Right lobe of liver (tissue), 6 donors: Measurements from ENCODE around the gene CDC7. TPM values are rescaled to one million over a fixed set of nuclear protein-coding genes. Genes with fewer than 3 reads are reported as not detected.
A peak's percentile ranks its signal among the peaks of the same experiment; 100 is the strongest.
"Not testable (repeated sequence)": the region's sequence is repeated elsewhere in the genome, so short reads cannot be mapped to it uniquely, and the experiment has no call there.

Source experiments
- ATAC-seq, 4 donors: fragments of 200-7000 bp; cut with Tn5 transposase; one replicate each; pipeline ENCODE4 v1.9.1; 2020; ENCODE audit warnings: mild to moderate bottlenecking in 4 of 4, moderate library complexity in 4 of 4
- DNase-seq, 3 donors: peaks; one replicate each; pipeline ENCODE4 v3.0.0-alpha.2; 2020
- H3K27ac ChIP-seq, 3 donors: fragments of 200-600 bp; one replicate each; pipeline ENCODE4 v1.8.0; 2022
- H3K27me3 ChIP-seq, 2 donors: fragments of 200-600 bp; one replicate each; pipeline ENCODE4 v1.8.0; 2022
- H3K36me3 ChIP-seq, 4 donors: fragments of 200-600 bp; sonication (generic) in 1 of 4; one replicate each; pipeline versions ENCODE4 v1.5.1 to v1.8.0; 2017 to 2022; ENCODE audit warnings: control low read depth in 1 of 4
- H3K4me1 ChIP-seq, 4 donors: fragments of 200-600 bp; sonication (generic) in 1 of 4; one replicate each; pipeline versions ENCODE4 v1.5.1 to v1.8.0; 2017 to 2022; ENCODE audit warnings: control low read depth in 1 of 4
- H3K4me3 ChIP-seq, 3 donors: fragments of 200-600 bp; one replicate each; pipeline ENCODE4 v1.8.0; 2022
- H3K9me3 ChIP-seq, 4 donors: fragments of 200-600 bp; sonication (generic) in 1 of 4; one replicate each; pipeline versions ENCODE4 v1.5.1 to v1.8.0; 2017 to 2022; ENCODE audit warnings: control low read depth in 1 of 4
- CTCF ChIP-seq, 4 donors: fragments of 200-600 bp in 3 of 4; fragments of 450-650 bp in 1 of 4; IDR thresholded peaks; one replicate each; pipeline versions ENCODE4 v1.5.1 to v1.8.0; 2016 to 2022; ENCODE audit warnings: antibody characterized with exemption in 4 of 4, mild to moderate bottlenecking in 2 of 4
- POLR2A ChIP-seq: fragments of 450-650 bp; IDR thresholded peaks from one replicate; pipeline ENCODE4 v1.6.1; 2017; ENCODE audit warnings: antibody characterized with exemption, mild to moderate bottlenecking
- WGBS: methylation state at CpG from one replicate; pipeline ENCODE4 v1.1.6; 2018; ENCODE audit warnings: low coverage, low lambda C conversion rate; ENCODE audit not compliant: insufficient coverage; ENCODE audit errors: missing lambda C conversion rate; 5-methylcytosine and 5-hydroxymethylcytosine counted together
- intact Hi-C, 2 donors: fragments of 100-400 bp; cut with DNase I; formaldehyde crosslinking; loops; one replicate each; pipeline versions ENCODE4 v1.11.2 to v1.14.1; 2022
- total RNA-seq, 6 experiments: library from RNA; depleted of rRNA in 2 of 6; stranded (reverse); fragments of >200 nt in 2 of 6; fragmentation: NEBNext Ultra II Directional in 3 of 6; extraction: Animal tissue kit (Norgen Biotek cat#: 25700) in 3 of 6; gene quantifications; one replicate each; pipeline versions ENCODE4 v1.1.0 to v1.2.4, GENCODE V29; 2016 to 2023
- donor health status: DM: no; HTN: yes; CAD: no.
- donor health status: DM: no; HTN: no; CAD: no.
- donor health status: DM: no; HTN: no; CAD: no.
- donor health status: DM: no; HTN: yes; CAD: no.
- donor health status: DM: no; HTN: yes; CAD: no.

Gene CDC7
- total RNA-seq, 6 experiments from 2014 or later, result 0.24 to 2.2 (median 0.92) TPM

DNA sequence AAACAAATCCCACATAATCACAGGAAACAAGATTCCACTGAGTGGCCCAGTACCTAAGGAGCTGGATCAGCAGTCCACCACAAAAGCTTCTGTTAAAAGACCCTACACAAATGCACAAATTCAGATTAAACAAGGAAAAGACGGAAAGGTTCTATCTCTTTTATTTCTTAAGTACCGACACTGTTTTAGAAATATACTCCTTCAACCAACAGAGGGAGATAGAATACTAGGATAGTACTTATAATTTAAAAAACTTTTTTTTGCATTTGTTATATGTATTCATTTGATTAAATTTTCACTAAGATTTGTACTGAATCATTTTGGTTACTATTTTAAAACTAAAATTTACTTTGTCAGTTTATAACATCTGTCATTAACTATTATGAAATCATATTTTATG is 12.5 kb downstream of the CDC7 start:
- intact Hi-C loops, result loop anchor here in 1 of 2 donors (10.0 kb wide), 1 partner anchor 412 kb away; no protein-coding TSS in a partner anchor
- Histone ChIP-seq H3K9me3 (no peaks in the 10 kb centered on the region), H3K27me3 (no peaks in the 10 kb centered on the region), H3K27ac (no peak overlapping the region), H3K4me1 (no peaks in the 10 kb centered on the region), H3K36me3 (no peaks in the 10 kb centered on the region), H3K4me3 (no peak overlapping the region)
- ATAC-seq (peak in 1 of 4 donors; percentile 27), DNase-seq (no peak)
- 73% methylated on average over 2 of the region's 2 CpGs for WGBS
- peak; percentile 20 to 42 (median 41) for TF ChIP-seq CTCF (IDR thresholded peaks at IDR 0.05)
- TF ChIP-seq POLR2A, result no peak

DNA sequence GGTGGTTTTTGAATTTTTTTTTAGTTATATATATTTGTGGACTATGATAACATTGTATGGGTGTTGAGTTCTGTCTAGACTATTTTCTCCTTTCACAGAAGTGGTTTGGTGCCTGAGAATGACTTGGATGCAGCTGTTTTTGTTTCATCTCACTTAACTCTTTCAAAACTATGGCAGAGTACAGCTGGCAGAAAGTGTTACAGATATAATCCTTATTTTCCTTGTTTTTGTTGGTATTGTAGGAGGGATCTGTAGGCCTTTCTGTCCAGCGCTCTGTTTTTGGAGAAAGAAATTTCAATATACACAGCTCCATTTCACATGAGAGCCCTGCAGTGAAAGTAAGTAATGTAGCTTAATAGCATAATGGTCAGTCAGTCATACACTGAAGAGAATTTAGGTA is 13.1 kb downstream of the CDC7 start:
- intact Hi-C loops, result loop anchor here in 1 of 2 donors (10.0 kb wide), 1 partner anchor 411 kb away; no protein-coding TSS in a partner anchor
- no peaks in the 10 kb centered on the region for H3K9me3 ChIP-seq
- H3K4me1 ChIP-seq, result no peaks in the 10 kb centered on the region
- TF ChIP-seq CTCF (IDR thresholded peaks at IDR 0.05) (no peak), POLR2A (no peak)
- H3K27ac ChIP-seq, result no peak overlapping the region
- ATAC-seq (no peak), DNase-seq (no peak)
- 100% methylated on average over 1 of the region's 1 CpG for WGBS
- no peaks in the 10 kb centered on the region for H3K36me3 ChIP-seq
- H3K27me3 ChIP-seq, result no peaks in the 10 kb centered on the region
- H3K4me3 ChIP-seq, result no peak overlapping the region

GRCh38 chr1:91515994-91516393 is 15.3 kb downstream of the CDC7 start:
- ATAC-seq (no peak), DNase-seq (no peak)
- H3K4me1 ChIP-seq, result no peaks in the 10 kb centered on the region
- WGBS, result 96% methylated on average over 3 of the region's 3 CpGs
- no peaks in the 10 kb centered on the region for H3K27me3 ChIP-seq
- TF ChIP-seq CTCF (IDR thresholded peaks at IDR 0.05), result no peak
- TF ChIP-seq POLR2A, result no peak
- intact Hi-C loops, result loop anchor here in 1 of 2 donors (10.0 kb wide), 1 partner anchor 409 kb away; no protein-coding TSS in a partner anchor
- H3K27ac ChIP-seq, result no peak overlapping the region
- H3K4me3 ChIP-seq, result no peak overlapping the region
- no peaks in the 10 kb centered on the region for H3K9me3 ChIP-seq
- no peaks in the 10 kb centered on the region for H3K36me3 ChIP-seq

- intact Hi-C loops, result loop anchor here in 1 of 2 donors (10.0 kb wide), 1 partner anchor 408 kb away; no protein-coding TSS in a partner anchor
Observed at GRCh38 chr1:91516605-91517004, 16.0 kb downstream of the CDC7 start.

DNA sequence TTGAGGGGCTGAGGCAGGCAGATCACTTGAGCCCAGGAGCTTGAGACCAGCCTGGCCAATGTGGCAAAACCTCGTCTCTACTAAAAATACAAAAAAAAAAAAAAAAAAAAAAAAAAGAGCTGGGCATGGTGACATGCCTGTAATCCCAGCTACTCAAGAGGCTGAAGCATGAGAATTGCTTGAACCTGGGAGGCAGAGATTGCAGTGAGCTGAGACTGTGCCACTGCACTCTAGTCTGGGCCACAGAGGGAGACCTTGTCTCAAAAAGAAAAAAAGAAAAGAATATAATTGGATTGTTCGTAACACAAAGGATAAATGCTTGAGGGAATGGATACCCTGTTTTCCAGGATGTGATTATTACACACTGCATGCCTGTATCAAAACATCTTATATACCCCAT is 18.5 kb downstream of the CDC7 start:
- 81% methylated on average over 2 of the region's 2 CpGs for WGBS
- not testable (repeated sequence) for H3K9me3 ChIP-seq, DNase-seq, H3K4me3 ChIP-seq, H3K36me3 ChIP-seq, H3K4me1 ChIP-seq, H3K27me3 ChIP-seq, H3K27ac ChIP-seq
- peak in 1 of 4 donors; percentile 15 for ATAC-seq
- intact Hi-C loops, result loop anchor here in 1 of 2 donors (10.0 kb wide), 1 partner anchor 406 kb away; no protein-coding TSS in a partner anchor

More at GRCh38 chr1:91516605-91517004, 16.0 kb downstream of the CDC7 start:
- H3K4me1 ChIP-seq, DNase-seq, H3K4me3 ChIP-seq, ATAC-seq, H3K36me3 ChIP-seq, H3K9me3 ChIP-seq, H3K27me3 ChIP-seq, H3K27ac ChIP-seq: not testable (repeated sequence)
- WGBS, result 98% methylated on average over 5 of the region's 7 CpGs
